HG03558 (cell line): Measurements from ENCODE around the gene AIP.
A peak's percentile ranks its signal among the peaks of the same experiment; 100 is the strongest.

Experiments used
- ATAC-seq: cut with Tn5 transposase; IDR thresholded peaks from one replicate; pipeline ENCODE4 v1.9.1; 2021; ENCODE audit warnings: moderate number of reproducible peaks; ENCODE audit not compliant: unreplicated experiment; ENCODE audit errors: extremely low read depth

AIP gene

GRCh38 chr11:67482827-67483798 is at the start of gene AIP:
Gene AIP, plus strand, starts transcription at chr11:67483026. Its CDS starts 133 bp downstream, at chr11:67483159.
- peak; percentile 23 for ATAC-seq

- no peak for ATAC-seq
Observed at GRCh38 chr11:67433536-67434394, 49.1 kb upstream of the AIP start.

GRCh38 chr11:67434395-67434881 is 48.4 kb upstream of the AIP start:
- no peak for ATAC-seq

- ATAC-seq, result no peak
Observed at GRCh38 chr11:67435031-67435726, 47.6 kb upstream of the AIP start.

- no peak for ATAC-seq
Observed at GRCh38 chr11:67435727-67436458, 46.9 kb upstream of the AIP start.

- no peak for ATAC-seq
Observed at GRCh38 chr11:67436459-67437081, 46.3 kb upstream of the AIP start.

GRCh38 chr11:67437082-67437808 is 45.6 kb upstream of the AIP start, which contains the start of gene PTPRCAP:
Gene PTPRCAP, minus strand, starts transcription at chr11:67437682. Its CDS starts 63 bp downstream, at chr11:67437619.
- no peak for ATAC-seq

GRCh38 chr11:67437809-67438157 is 45.0 kb upstream of the AIP start:
- no peak for ATAC-seq

- no peak for ATAC-seq
Observed at GRCh38 chr11:67438158-67438902, 44.5 kb upstream of the AIP start.

GRCh38 chr11:67439321-67440228 is 43.3 kb upstream of the AIP start:
- no peak for ATAC-seq

- no peak for ATAC-seq
Observed at GRCh38 chr11:67440229-67441097, 42.4 kb upstream of the AIP start.

- ATAC-seq, result no peak
Observed at GRCh38 chr11:67441098-67441563, 41.7 kb upstream of the AIP start.

- ATAC-seq, result no peak
Observed at GRCh38 chr11:67441731-67442351, 41.0 kb upstream of the AIP start.

- ATAC-seq, result no peak
Observed at GRCh38 chr11:67442504-67443404, 40.1 kb upstream of the AIP start.
